PC-3 (cell line): ENCODE measurements around the gene CCL13. TPM values are rescaled to one million over a fixed set of nuclear protein-coding genes. Genes with fewer than 3 reads are reported as not detected.

ENCODE experiments used
- ATAC-seq: fragments of 200-7000 bp; cut with Tn5 transposase; 2 replicates; pipeline ENCODE4 v1.9.1; 2020; ENCODE audit warnings: mild to moderate bottlenecking, moderate library complexity
- BruUV-seq: library from RNA; stranded (reverse); fragments of 400-500 nt; replicated peaks from 2 replicates; lab custom pipeline; 2021; lab: Mats Ljungman, UMichigan
- CTCF ChIA-PET: fragments of 300-600 bp; sonication (Branson Sonifier 250); formaldehyde crosslinking; loops from one replicate; lab custom pipeline; 2022; ENCODE audit warnings: antibody characterized with exemption; lab: Charles Lee
- POLR2A ChIA-PET: fragments of 300-600 bp; sonication (Branson Sonifier 250); formaldehyde crosslinking; loops from one replicate; lab custom pipeline; 2022; ENCODE audit warnings: antibody characterized with exemption; ENCODE audit not compliant: unreplicated experiment; lab: Charles Lee
- DNase-seq: peaks from one replicate; pipeline ENCODE4 v3.0.0-alpha.2; 2015
- H2AFZ ChIP-seq: fragments of 300-600 bp; sonication (generic); 2 replicates; pipeline ENCODE4 v1.6.0; 2016; ENCODE audit warnings: antibody characterized with exemption, low read length
- H3F3A ChIP-seq: fragments of 300-600 bp; sonication (generic); one replicate; pipeline ENCODE4 v1.6.0; 2017; ENCODE audit warnings: antibody characterized with exemption, low read length, control low read depth, mild to moderate bottlenecking; ENCODE audit not compliant: unreplicated experiment
- H3K27ac ChIP-seq: fragments of 300-600 bp; sonication (generic); 2 replicates; pipeline ENCODE4 v1.5.1; 2016; ENCODE audit warnings: mild to moderate bottlenecking, low read length
- H3K27me3 ChIP-seq: fragments of 300-600 bp; sonication (generic); 2 replicates; pipeline ENCODE4 v1.6.1; 2016; ENCODE audit warnings: low read length, mixed read lengths
- H3K36me3 ChIP-seq: fragments of 300-600 bp; sonication (generic); 2 replicates; pipeline ENCODE4 v1.6.1; 2016; ENCODE audit warnings: low read depth, mixed run types, low read length, mixed read lengths
- H3K4me1 ChIP-seq: fragments of 300-600 bp; sonication (generic); 2 replicates; pipeline ENCODE4 v1.5.1; 2016; ENCODE audit warnings: low read length; ENCODE audit not compliant: insufficient read depth
- H3K4me2 ChIP-seq: fragments of 300-600 bp; sonication (generic); 2 replicates; pipeline ENCODE4 v1.6.0; 2016; ENCODE audit warnings: low read length
- H3K4me3 ChIP-seq: fragments of 300-600 bp; sonication (generic); 2 replicates; pipeline ENCODE4 v1.5.1; 2016; ENCODE audit warnings: mild to moderate bottlenecking, low read length, mixed read lengths
- H3K79me2 ChIP-seq: fragments of 300-600 bp; sonication (generic); 2 replicates; pipeline ENCODE4 v1.6.1; 2017; ENCODE audit warnings: low read length, mixed read lengths
- H3K9ac ChIP-seq: fragments of 300-600 bp; sonication (generic); 2 replicates; pipeline ENCODE4 v1.6.0; 2016; ENCODE audit warnings: mild to moderate bottlenecking, low read length
- H3K9me2 ChIP-seq: fragments of 300-600 bp; sonication (generic); replicated peaks from 2 replicates; pipeline ENCODE4 v1.6.1; 2016; ENCODE audit warnings: mixed run types, low read length, mixed read lengths
- H3K9me3 ChIP-seq: fragments of 300-600 bp; sonication (generic); 2 replicates; pipeline ENCODE4 v1.6.1; 2016; ENCODE audit warnings: low read length, mixed read lengths
- H4K20me1 ChIP-seq: fragments of 300-600 bp; sonication (generic); 2 replicates; pipeline ENCODE4 v1.6.1; 2016; ENCODE audit warnings: low read length, mixed read lengths
- CTCF ChIP-seq: fragments of 300-600 bp; sonication (generic); conservative IDR thresholded peaks from 2 replicates; pipeline ENCODE4 v1.5.1; 2017; ENCODE audit warnings: antibody characterized with exemption, low read depth, mild to moderate bottlenecking, low read length
- EZH2 ChIP-seq: fragments of 300-600 bp; sonication (generic); IDR thresholded peaks from one replicate; pipeline ENCODE4 v1.6.1; 2017; ENCODE audit warnings: antibody characterized with exemption, mild to moderate bottlenecking, low read length; ENCODE audit not compliant: unreplicated experiment
- EZH2phosphoT487 ChIP-seq: fragments of 300-600 bp; sonication (generic); IDR thresholded peaks from 2 replicates; pipeline ENCODE4 v1.6.1; 2018; ENCODE audit warnings: mild to moderate bottlenecking, antibody characterized with exemption, low read length, borderline replicate concordance
- intact Hi-C: fragments of 100-400 bp; cut with micrococcal nuclease; formaldehyde crosslinking; loops from 2 replicates; pipeline ENCODE4 v1.9.0; 2023
- total RNA-seq: library from RNA; depleted of rRNA; stranded (reverse); fragments of >200 nt; gene quantifications from 2 replicates; pipeline ENCODE4 v1.2.3, GENCODE V29; 2014

Gene CCL13
- total RNA-seq, 1 experiment from 2014 or later: not detected

- Histone ChIP-seq H3K79me2 (no peaks in the 10 kb centered on the region), H3K9me2 (no peaks in the 10 kb centered on the region), H3F3A (no peaks in the 10 kb centered on the region), H3K36me3 (peaks cover 3% of the 10 kb centered on the region; the same call in 1 of the 2 replicates), H3K4me1 (no peaks in the 10 kb centered on the region), H3K27ac (no peak overlapping the region), H3K4me2 (no peak overlapping the region), H3K9ac (no peak overlapping the region), H3K4me3 (no peak overlapping the region), H3K9me3 (no peaks in the 10 kb centered on the region), H4K20me1 (no peaks in the 10 kb centered on the region), H3K27me3 (no peaks in the 10 kb centered on the region), H2AFZ (no peak overlapping the region)
- no peak for DNase-seq
- no peak for ATAC-seq
- ChIA-PET CTCF (no interaction called here), POLR2A (no interaction called here)
- TF ChIP-seq CTCF (no peak), EZH2phosphoT487 (no peak), EZH2 (no peak)
- no TSS peak for BruUV-seq
- intact Hi-C loops: no loop called here
These were observed 9.7 kb downstream of the CCL13 start for GRCh38 chr17:34366010-34366409.

GRCh38 chr17:34366529-34367107, 10.3 kb downstream of the CCL13 start:
- Histone ChIP-seq H3K79me2 (no peaks in the 10 kb centered on the region), H4K20me1 (no peaks in the 10 kb centered on the region), H3K27me3 (no peaks in the 10 kb centered on the region), H3K9ac (no peak overlapping the region), H3K4me3 (no peak overlapping the region), H3K4me2 (no peak overlapping the region), H3F3A (no peaks in the 10 kb centered on the region), H3K27ac (no peak overlapping the region), H3K36me3 (no peaks in the 10 kb centered on the region), H3K9me2 (no peaks in the 10 kb centered on the region), H2AFZ (no peak overlapping the region), H3K4me1 (no peaks in the 10 kb centered on the region), H3K9me3 (no peaks in the 10 kb centered on the region)
- TF ChIP-seq EZH2: no peak
- no peak for TF ChIP-seq CTCF
- no peak for TF ChIP-seq EZH2phosphoT487
- POLR2A ChIA-PET: no interaction called here
- ATAC-seq: no peak
- intact Hi-C loops: no loop called here
- no peak for DNase-seq
- no TSS peak for BruUV-seq
- CTCF ChIA-PET: no interaction called here

GRCh38 chr17:34367486-34368195, 11.4 kb downstream of the CCL13 start:
- Histone ChIP-seq H3K9me2 (no peaks in the 10 kb centered on the region), H2AFZ (no peak overlapping the region), H3K9ac (no peak overlapping the region), H3K36me3 (no peaks in the 10 kb centered on the region), H3K9me3 (no peaks in the 10 kb centered on the region), H3K79me2 (no peaks in the 10 kb centered on the region), H3F3A (no peaks in the 10 kb centered on the region), H3K4me2 (no peak overlapping the region), H3K4me1 (no peaks in the 10 kb centered on the region), H4K20me1 (no peaks in the 10 kb centered on the region), H3K4me3 (no peak overlapping the region), H3K27ac (no peak overlapping the region), H3K27me3 (no peaks in the 10 kb centered on the region)
- ATAC-seq (no peak), DNase-seq (no peak)
- no peak for TF ChIP-seq CTCF
- no peak for TF ChIP-seq EZH2phosphoT487
- no peak for TF ChIP-seq EZH2
- POLR2A ChIA-PET: no interaction called here
- CTCF ChIA-PET: no interaction called here
- no TSS peak for BruUV-seq
- intact Hi-C loops: no loop called here
